OCI-LY1 (cell line): ENCODE results near the gene RALGDS.
"Not testable (repeated sequence)": the region's sequence is repeated elsewhere in the genome, so short reads cannot be mapped to it uniquely, and the experiment has no call there.

Experiments used
- CTCF ChIP-seq: fragments of 200-600 bp; sonication (generic), shearing (Covaris generic); IDR thresholded peaks from 2 replicates; pipeline ENCODE4 v1.5.1; 2017; ENCODE audit warnings: mild to moderate bottlenecking, antibody characterized with exemption, low read length, moderate library complexity, mixed read lengths
- EZH2 ChIP-seq: fragments of 200-600 bp; sonication (generic), shearing (Covaris generic); IDR thresholded peaks from 2 replicates; pipeline ENCODE4 v1.8.0; 2017; ENCODE audit warnings: borderline replicate concordance, mixed run types, mild to moderate bottlenecking, antibody characterized with exemption, low read length, moderate library complexity, mixed read lengths

- not testable (repeated sequence) for TF ChIP-seq CTCF, EZH2
Measured at GRCh38 chr9:133062569-133062968, 58.5 kb downstream of the RALGDS start.
